Upper lobe of left lung (tissue), 6 donors: ENCODE measurements around the gene PDGFA. TPM values are rescaled to one million over a fixed set of nuclear protein-coding genes. Genes with fewer than 3 reads are reported as not detected.

Experiments used
- ATAC-seq, 2 donors: fragments of 200-7000 bp; cut with Tn5 transposase; one replicate each; pipeline ENCODE4 v1.9.1; 2022; ENCODE audit warnings: mild to moderate bottlenecking in 2 of 2, moderate library complexity in 2 of 2; ENCODE audit not compliant: low FRiP score in 2 of 2
- DNase-seq, 2 donors: peaks; one replicate each; pipeline ENCODE4 v3.0.0-alpha.2; 2019 to 2020
- H3K27ac ChIP-seq, 4 donors: fragments of 200-600 bp; sonication (generic); one replicate each; pipeline ENCODE4 v1.5.1; 2016 to 2019
- H3K27me3 ChIP-seq, 4 donors: fragments of 200-600 bp; sonication (generic); one replicate each; pipeline ENCODE4 v1.5.1; 2017 to 2019
- H3K36me3 ChIP-seq, 4 donors: fragments of 200-600 bp; sonication (generic); one replicate each; pipeline ENCODE4 v1.5.1; 2016 to 2019
- H3K4me1 ChIP-seq, 4 donors: fragments of 200-600 bp; sonication (generic); one replicate each; pipeline ENCODE4 v1.5.1; 2018 to 2019
- H3K4me3 ChIP-seq, 4 donors: fragments of 200-600 bp; sonication (generic); one replicate each; pipeline ENCODE4 v1.5.1; 2017 to 2019; ENCODE audit warnings: mild to moderate bottlenecking in 2 of 4, moderate library complexity in 1 of 4
- H3K9me3 ChIP-seq, 4 donors: fragments of 200-600 bp; sonication (generic); one replicate each; pipeline ENCODE4 v1.5.1; 2018 to 2019
- CTCF ChIP-seq, 6 experiments: fragments of 450-650 bp in 4 of 6; fragments of 200-600 bp in 2 of 6; sonication (generic) in 2 of 6; IDR thresholded peaks; one replicate each; pipeline ENCODE4 v1.5.1; 2016 to 2019; ENCODE audit warnings: antibody characterized with exemption in 6 of 6
- EP300 ChIP-seq, 4 donors: sonication (generic); formaldehyde crosslinking; IDR thresholded peaks; one replicate each; pipeline ENCODE4 v1.5.1; 2017; ENCODE audit warnings: antibody characterized with exemption in 4 of 4, control low read depth in 2 of 4
- POLR2A ChIP-seq, 4 donors: fragments of 450-650 bp; IDR thresholded peaks; one replicate each; pipeline ENCODE4 v1.5.1; 2016 to 2017; ENCODE audit warnings: antibody characterized with exemption in 4 of 4, mild to moderate bottlenecking in 2 of 4
- POLR2AphosphoS5 ChIP-seq, 2 donors: sonication (generic); formaldehyde crosslinking; IDR thresholded peaks; one replicate each; pipeline ENCODE4 v1.5.1; 2017; ENCODE audit warnings: antibody characterized with exemption in 2 of 2
- WGBS, 2 donors: methylation state at CpG; one replicate each; pipeline ENCODE4 v1.1.5; 2017 to 2018; 5-methylcytosine and 5-hydroxymethylcytosine counted together
- total RNA-seq, 6 donors: library from RNA; depleted of rRNA in 4 of 6; stranded (reverse); fragments of >200 nt in 4 of 6; gene quantifications; one replicate each; pipeline versions ENCODE4 v1.1.0 to v1.2.1, GENCODE V29; 2016 to 2021
- donor health status: DM: no; HTN: no; CAD: no; lungs with moderate emphysema.
- donor health status: DM: no; HTN: yes; CAD: no; lungs with severe emphysema.

Gene PDGFA
- total RNA-seq, 6 donors from 2014 or later, result 23.0 to 73.3 (median 44.6) TPM

GRCh38 chr7:561631-562373 lies 42.2 kb upstream of the PDGFA start:
- WGBS, 2 donors, result 88 to 93% methylated on average over 20 to 44 of the region's 44 CpGs

GRCh38 chr7:560966-561630 lies 41.5 kb upstream of the PDGFA start:
- Histone ChIP-seq H3K4me3 (no peak overlapping the region), H3K27me3 (no peaks in the 10 kb centered on the region), H3K36me3 (no peaks in the 10 kb centered on the region), H3K27ac (no peak overlapping the region), H3K9me3 (no peaks in the 10 kb centered on the region), H3K4me1 (no peaks in the 10 kb centered on the region)
- TF ChIP-seq EP300 (IDR thresholded peaks at IDR 0.05), result no peak
- TF ChIP-seq CTCF (IDR thresholded peaks at IDR 0.05), result no peak
- ATAC-seq (peak in 1 of 2 donors; percentile 3), DNase-seq (no peak)
- WGBS, 2 donors, result 88 to 94% methylated on average over 20 to 21 of the region's 21 CpGs

More at GRCh38 chr7:561631-562373, 42.2 kb upstream of the PDGFA start:
- DNase-seq (peak in 1 of 2 donors; percentile 83), ATAC-seq (no peak)
- Histone ChIP-seq H3K27ac (no peak overlapping the region), H3K4me1 (no peaks in the 10 kb centered on the region), H3K9me3 (no peaks in the 10 kb centered on the region), H3K4me3 (no peak overlapping the region), H3K27me3 (no peaks in the 10 kb centered on the region), H3K36me3 (no peaks in the 10 kb centered on the region)
- TF ChIP-seq CTCF (IDR thresholded peaks at IDR 0.05) (no peak), POLR2A (IDR thresholded peaks at IDR 0.05) (no peak), POLR2AphosphoS5 (IDR thresholded peaks at IDR 0.05) (no peak), EP300 (IDR thresholded peaks at IDR 0.05) (no peak)

GRCh38 chr7:559396-559705 lies 39.7 kb upstream of the PDGFA start:
- 93 to 95% methylated on average over 17 to 19 of the region's 21 CpGs for WGBS, 2 donors
- no peaks in the 10 kb centered on the region for H3K9me3 ChIP-seq
- DNase-seq (no peak), ATAC-seq (no peak)
- H3K27ac ChIP-seq, result no peak overlapping the region
- TF ChIP-seq POLR2A (IDR thresholded peaks at IDR 0.05), result no peak
- TF ChIP-seq CTCF (IDR thresholded peaks at IDR 0.05), result no peak
- H3K4me1 ChIP-seq, result no peaks in the 10 kb centered on the region
- H3K27me3 ChIP-seq, result no peaks in the 10 kb centered on the region
- H3K36me3 ChIP-seq, result no peaks in the 10 kb centered on the region
- H3K4me3 ChIP-seq, result no peak overlapping the region

- DNase-seq, result peak in 1 of 2 donors; percentile 59
- Histone ChIP-seq H3K4me1 (peaks cover 0 to 5% (median 0%) of the 10 kb centered on the region in 4 donors), H3K27ac (no peak overlapping the region), H3K9me3 (no peaks in the 10 kb centered on the region), H3K36me3 (no peaks in the 10 kb centered on the region), H3K27me3 (no peaks in the 10 kb centered on the region), H3K4me3 (no peak overlapping the region)
- ATAC-seq, result peak in 1 of 2 donors; percentile 75
- WGBS, 2 donors, result 87 to 98% methylated on average over 10 to 12 of the region's 12 CpGs
- TF ChIP-seq POLR2AphosphoS5 (IDR thresholded peaks at IDR 0.05), result peak in 1 of 2 donors; percentile 25
- no peak for TF ChIP-seq CTCF (IDR thresholded peaks at IDR 0.05)
- no peak for TF ChIP-seq POLR2A (IDR thresholded peaks at IDR 0.05)
- TF ChIP-seq EP300 (IDR thresholded peaks at IDR 0.05), result no peak
These were observed 37.9 kb upstream of the PDGFA start for GRCh38 chr7:557558-557881.
